PC-9 (cell line): Measurements from ENCODE around the gene OXSR1. TPM values are rescaled to one million over a fixed set of nuclear protein-coding genes. Genes with fewer than 3 reads are reported as not detected.

Source experiments
- BruUV-seq: library from RNA; stranded (reverse); fragments of 400-500 nt; replicated peaks from 2 replicates; lab custom pipeline; 2021; lab: Mats Ljungman, UMichigan
- CTCF ChIA-PET: fragments of 300-600 bp; sonication (Branson Sonifier 250); formaldehyde crosslinking; loops from one replicate; lab custom pipeline; 2022; ENCODE audit warnings: antibody characterized with exemption; lab: Charles Lee
- POLR2A ChIA-PET: fragments of 300-600 bp; sonication (Branson Sonifier 250); formaldehyde crosslinking; loops from one replicate; lab custom pipeline; 2022; ENCODE audit warnings: antibody characterized with exemption; ENCODE audit not compliant: unreplicated experiment; lab: Charles Lee
- DNase-seq, 2 experiments: peaks; one replicate each; pipeline versions ENCODE4 v3.0.0 to v3.0.0-alpha.2; 2015 to 2022; ENCODE audit warnings: mixed read lengths in 1 of 2
- H2AFZ ChIP-seq: fragments of 200-600 bp; sonication (generic); 2 replicates; pipeline ENCODE4 v1.8.1; 2017; ENCODE audit warnings: antibody characterized with exemption
- H3F3A ChIP-seq: fragments of 200-600 bp; sonication (generic); 2 replicates; pipeline ENCODE4 v1.8.1; 2017; ENCODE audit warnings: antibody characterized with exemption, mild to moderate bottlenecking, low read depth; ENCODE audit not compliant: insufficient read depth
- H3K27ac ChIP-seq: fragments of 200-600 bp; sonication (generic); 2 replicates; pipeline ENCODE4 v1.6.1; 2016; ENCODE audit warnings: mixed run types
- H3K27me3 ChIP-seq: fragments of 200-600 bp; sonication (generic); 2 replicates; pipeline ENCODE4 v1.6.1; 2016; ENCODE audit warnings: low read depth, mixed run types; ENCODE audit not compliant: insufficient read depth
- H3K36me3 ChIP-seq: fragments of 200-600 bp; sonication (generic); 2 replicates; pipeline ENCODE4 v1.6.1; 2016; ENCODE audit warnings: low read depth, mixed run types
- H3K4me1 ChIP-seq: fragments of 200-600 bp; sonication (generic); replicated peaks from 2 replicates; pipeline ENCODE4 v1.6.1; 2016; ENCODE audit warnings: mixed run types; ENCODE audit not compliant: insufficient read depth
- H3K4me2 ChIP-seq: fragments of 200-600 bp; sonication (generic); 2 replicates; pipeline ENCODE4 v1.6.1; 2017; ENCODE audit warnings: mixed run types
- H3K4me3 ChIP-seq: fragments of 200-600 bp; sonication (generic); 2 replicates; pipeline ENCODE4 v1.6.1; 2016; ENCODE audit warnings: mixed run types
- H3K79me2 ChIP-seq: fragments of 200-600 bp; sonication (generic); 2 replicates; pipeline ENCODE4 v1.6.1; 2017; ENCODE audit warnings: low read depth, mixed run types
- H3K9me2 ChIP-seq: fragments of 200-600 bp; sonication (generic); 2 replicates; pipeline ENCODE4 v1.8.1; 2017; ENCODE audit warnings: mild to moderate bottlenecking; ENCODE audit not compliant: insufficient read depth
- H3K9me3 ChIP-seq: fragments of 200-600 bp; sonication (generic); 2 replicates; pipeline ENCODE4 v1.8.1; 2016; ENCODE audit warnings: low read depth; ENCODE audit not compliant: insufficient read depth
- H4K20me1 ChIP-seq: fragments of 200-600 bp; sonication (generic); 2 replicates; pipeline ENCODE4 v1.8.1; 2017; ENCODE audit not compliant: insufficient read depth
- EZH2 ChIP-seq: fragments of 200-600 bp; sonication (generic); IDR thresholded peaks from 2 replicates; pipeline ENCODE4 v1.8.0; 2017; ENCODE audit warnings: antibody characterized with exemption, low read depth
- intact Hi-C: fragments of 100-400 bp; cut with micrococcal nuclease; formaldehyde crosslinking; loops from one replicate; pipeline ENCODE4 v1.10.0; 2022; ENCODE audit not compliant: unreplicated experiment
- total RNA-seq: library from RNA; stranded (reverse); gene quantifications from 2 replicates; pipeline ENCODE4 v1.2.3, GENCODE V29; 2021
- TF ChIP-seq, protein P1 (sequence below): fragments of 200-600 bp; sonication (generic); conservative IDR thresholded peaks from 2 replicates; pipeline ENCODE4 v1.6.1; 2017; ENCODE audit warnings: mixed run types, antibody characterized with exemption, mild to moderate bottlenecking, moderate library complexity

OXSR1 gene
- total RNA-seq, 1 experiment from 2014 or later, result 54.3 TPM

- Histone ChIP-seq H3K27ac (no peak overlapping the region), H3K9me3 (no peaks in the 10 kb centered on the region), H3K79me2 (no peaks in the 10 kb centered on the region), H3K4me2 (no peak overlapping the region), H3F3A (no peaks in the 10 kb centered on the region), H3K4me1 (no peaks in the 10 kb centered on the region), H4K20me1 (no peaks in the 10 kb centered on the region), H3K36me3 (no peaks in the 10 kb centered on the region; the same call in 1 of the 2 replicates), H3K9me2 (no peaks in the 10 kb centered on the region), H2AFZ (no peak overlapping the region), H3K27me3 (no peaks in the 10 kb centered on the region), H3K4me3 (no peak overlapping the region)
- POLR2A ChIA-PET, result no interaction called here
- BruUV-seq, result no TSS peak
- CTCF ChIA-PET, result no interaction called here
- intact Hi-C loops, result no loop called here
- DNase-seq, result no peak
- TF ChIP-seq EZH2, result no peak
- TF ChIP-seq, protein P1, sequence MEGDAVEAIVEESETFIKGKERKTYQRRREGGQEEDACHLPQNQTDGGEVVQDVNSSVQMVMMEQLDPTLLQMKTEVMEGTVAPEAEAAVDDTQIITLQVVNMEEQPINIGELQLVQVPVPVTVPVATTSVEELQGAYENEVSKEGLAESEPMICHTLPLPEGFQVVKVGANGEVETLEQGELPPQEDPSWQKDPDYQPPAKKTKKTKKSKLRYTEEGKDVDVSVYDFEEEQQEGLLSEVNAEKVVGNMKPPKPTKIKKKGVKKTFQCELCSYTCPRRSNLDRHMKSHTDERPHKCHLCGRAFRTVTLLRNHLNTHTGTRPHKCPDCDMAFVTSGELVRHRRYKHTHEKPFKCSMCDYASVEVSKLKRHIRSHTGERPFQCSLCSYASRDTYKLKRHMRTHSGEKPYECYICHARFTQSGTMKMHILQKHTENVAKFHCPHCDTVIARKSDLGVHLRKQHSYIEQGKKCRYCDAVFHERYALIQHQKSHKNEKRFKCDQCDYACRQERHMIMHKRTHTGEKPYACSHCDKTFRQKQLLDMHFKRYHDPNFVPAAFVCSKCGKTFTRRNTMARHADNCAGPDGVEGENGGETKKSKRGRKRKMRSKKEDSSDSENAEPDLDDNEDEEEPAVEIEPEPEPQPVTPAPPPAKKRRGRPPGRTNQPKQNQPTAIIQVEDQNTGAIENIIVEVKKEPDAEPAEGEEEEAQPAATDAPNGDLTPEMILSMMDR, result no peak
Observed at GRCh38 chr3:38126121-38126892, 39.0 kb upstream of the OXSR1 start.

DNA sequence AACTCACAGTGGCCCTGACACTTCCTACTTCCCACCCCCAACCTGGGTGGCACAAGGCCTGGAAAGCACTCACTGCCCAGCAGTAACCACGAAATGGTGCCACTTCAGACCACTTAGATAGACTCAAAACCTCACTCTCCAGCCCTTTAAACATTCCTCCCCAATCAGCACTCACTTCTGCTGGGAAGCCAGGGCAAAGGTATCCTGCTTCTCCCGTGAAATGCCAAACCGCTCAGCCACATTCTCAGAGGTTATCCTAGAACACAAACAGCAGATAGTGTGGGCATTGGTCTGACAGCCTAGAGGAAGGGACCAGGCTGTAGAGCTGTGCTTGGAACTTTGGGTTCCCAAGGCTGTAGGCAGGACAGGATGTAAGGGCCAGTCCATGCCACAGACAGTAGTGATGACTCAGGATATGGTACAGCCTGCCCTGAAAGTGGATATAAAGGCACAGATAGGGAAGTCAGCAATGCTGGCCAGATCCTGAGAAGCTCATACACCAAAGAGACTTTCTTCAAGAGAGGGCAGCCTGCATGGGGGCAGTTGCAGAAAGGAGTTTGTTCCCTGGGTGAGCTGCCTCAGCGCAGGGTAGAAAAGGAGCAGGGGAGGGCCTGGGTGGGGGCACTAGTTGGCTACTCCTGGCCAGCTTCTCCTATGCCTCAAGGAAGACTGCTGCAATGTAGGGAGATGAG, 37.6 kb upstream of the OXSR1 start:
- no peak overlapping the region for H3K27ac ChIP-seq
- H3F3A ChIP-seq, result peaks cover 11% of the 10 kb centered on the region; the same call in 1 of the 2 replicates
- no peak overlapping the region for H3K4me2 ChIP-seq
- no peak for TF ChIP-seq EZH2
- TF ChIP-seq, protein P1, result no peak
- ChIA-PET POLR2A (no interaction called here), CTCF (no interaction called here)
- no peaks in the 10 kb centered on the region for H3K9me3 ChIP-seq
- H4K20me1 ChIP-seq, result no peaks in the 10 kb centered on the region; the same call in 1 of the 2 replicates
- no peak for DNase-seq
- H3K27me3 ChIP-seq, result no peaks in the 10 kb centered on the region
- H3K79me2 ChIP-seq, result no peaks in the 10 kb centered on the region
- H3K9me2 ChIP-seq, result no peaks in the 10 kb centered on the region
- no peak overlapping the region for H2AFZ ChIP-seq
- peaks cover 9% of the 10 kb centered on the region for H3K4me1 ChIP-seq
- no peak overlapping the region for H3K4me3 ChIP-seq
- no TSS peak for BruUV-seq
- no peaks in the 10 kb centered on the region; the same call in 1 of the 2 replicates for H3K36me3 ChIP-seq
- intact Hi-C loops, result no loop called here

DNA sequence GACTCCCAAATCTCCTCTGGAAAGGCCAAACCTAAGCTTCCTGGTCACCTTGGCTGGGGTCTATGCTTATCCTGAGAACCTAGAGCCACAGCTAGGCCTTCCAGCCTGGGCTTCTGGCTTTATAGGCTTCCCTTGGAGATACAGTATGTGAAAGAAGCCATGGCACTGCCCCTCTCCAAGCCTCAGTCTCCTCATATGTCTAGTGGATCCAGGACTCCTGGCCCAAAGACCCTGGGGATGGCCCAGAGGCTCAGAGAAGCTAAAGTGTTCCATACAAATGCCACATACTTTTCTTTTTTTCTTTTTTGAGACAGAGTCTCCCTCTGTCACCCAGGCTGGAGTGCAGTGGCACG, 37.1 kb upstream of the OXSR1 start:
- CTCF ChIA-PET, result no interaction called here
- POLR2A ChIA-PET, result no interaction called here
- H3K4me1 ChIP-seq, result peaks cover 14% of the 10 kb centered on the region
- intact Hi-C loops, result no loop called here
- H3K79me2 ChIP-seq, result no peaks in the 10 kb centered on the region
- no peaks in the 10 kb centered on the region; the same call in 1 of the 2 replicates for H4K20me1 ChIP-seq
- no peaks in the 10 kb centered on the region for H3K9me3 ChIP-seq
- no peak overlapping the region for H2AFZ ChIP-seq
- TF ChIP-seq, protein P1, result no peak
- no peak for TF ChIP-seq EZH2
- H3K36me3 ChIP-seq, result no peaks in the 10 kb centered on the region; the same call in 1 of the 2 replicates
- BruUV-seq, result no TSS peak
- no peaks in the 10 kb centered on the region for H3K9me2 ChIP-seq
- DNase-seq, result no peak
- no peaks in the 10 kb centered on the region for H3K27me3 ChIP-seq
- no peak overlapping the region for H3K27ac ChIP-seq
- no peak overlapping the region for H3K4me3 ChIP-seq
- peaks cover 17% of the 10 kb centered on the region; the same call in 1 of the 2 replicates for H3F3A ChIP-seq
- H3K4me2 ChIP-seq, result no peak overlapping the region
